C4-2B (cell line): ENCODE results near the gene MLANA.

Experiments
- CTCF ChIP-seq: fragments of 450-650 bp; conservative IDR thresholded peaks from 2 replicates; pipeline ENCODE4 v1.5.1; 2017; ENCODE audit warnings: mild to moderate bottlenecking
- ZFX ChIP-seq: fragments of 450-650 bp; IDR thresholded peaks from 2 replicates; pipeline ENCODE4 v1.6.1; 2017

- TF ChIP-seq CTCF (no peak), ZFX (no peak)
Observed at GRCh38 chr9:5876026-5876425, 14.7 kb upstream of the MLANA start.
